Daoy (cell line): ENCODE measurements around the gene MORN2. TPM values are rescaled to one million over a fixed set of nuclear protein-coding genes. Genes with fewer than 3 reads are reported as not detected.

ENCODE experiments used
- DNase-seq: peaks from one replicate; pipeline ENCODE4 v3.0.0-alpha.2; 2015; ENCODE audit warnings: low read depth
- total RNA-seq: library from RNA; depleted of rRNA; stranded (reverse); fragments of >200 nt; shearing (Covaris generic); gene quantifications from 2 replicates; pipeline ENCODE4 v1.2.3, GENCODE V29; 2014; rRNA removed

Gene MORN2
- total RNA-seq, 1 experiment from 2014 or later: 50.1 TPM

DNA sequence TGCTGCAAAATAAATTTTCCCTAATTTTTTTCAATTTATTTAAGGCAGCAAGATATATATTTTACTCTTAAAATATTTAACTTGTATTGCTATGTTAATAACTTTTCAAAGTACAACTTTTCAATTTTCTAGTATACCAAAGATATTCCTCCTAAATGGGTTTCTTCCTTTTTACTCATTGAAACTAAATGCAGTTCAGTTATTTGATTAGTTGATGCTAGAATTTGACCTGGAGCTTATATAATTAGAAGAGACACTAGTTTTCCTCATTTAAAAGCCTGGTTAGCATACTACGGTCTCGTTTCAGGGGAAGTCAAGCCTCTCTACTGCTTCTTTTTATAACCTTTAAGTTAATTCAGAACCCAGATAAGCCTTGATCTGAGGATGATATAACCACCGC, 13.8 kb downstream of the MORN2 start, which contains the start of gene ARHGEF33:
Gene ARHGEF33, plus strand, starts transcription at position 301 of the 400 bp plus-strand sequence. CDS start 29,573 bp downstream, outside the sequence.
- no peak for DNase-seq

DNA sequence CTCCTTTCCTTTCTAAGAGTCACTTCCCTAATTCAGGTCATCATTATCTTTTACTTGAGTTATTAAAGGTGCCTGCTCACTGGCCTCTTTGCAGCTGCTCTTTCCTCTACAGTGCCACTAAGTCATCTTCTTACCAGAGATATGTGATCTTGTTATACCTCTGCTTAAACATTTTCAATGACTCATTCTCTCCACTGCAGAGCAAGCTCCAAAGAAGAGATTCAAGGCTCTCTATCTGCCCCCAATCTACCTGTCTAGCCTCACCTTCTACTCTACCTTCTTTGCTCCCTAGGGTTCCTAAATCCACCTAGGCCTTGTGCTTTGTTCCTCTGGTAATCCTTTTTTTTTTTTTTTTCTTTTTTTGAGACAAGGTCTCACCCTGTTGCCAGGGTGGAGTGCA, 17.0 kb downstream of the MORN2 start:
- no peak for DNase-seq

DNA sequence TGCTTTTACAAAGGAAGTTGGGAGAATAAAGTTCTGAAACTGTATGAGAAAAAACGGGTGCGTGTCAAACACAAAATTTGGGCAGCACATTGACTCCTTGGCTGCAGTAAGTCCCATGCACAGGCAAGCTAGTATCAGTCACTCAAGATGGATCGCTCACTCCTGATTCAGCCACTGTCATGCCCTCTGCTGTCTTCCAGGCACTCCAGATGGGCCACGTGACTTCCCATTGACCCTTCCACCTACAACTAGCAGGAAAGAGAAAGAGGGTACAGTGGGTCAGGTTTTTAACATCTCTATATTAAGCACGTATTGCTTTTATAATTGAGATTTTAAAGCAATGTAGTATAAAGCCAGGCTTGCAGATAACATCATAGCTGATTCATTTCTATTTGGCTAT, 22.5 kb downstream of the MORN2 start:
- DNase-seq: peak; percentile 16

DNA sequence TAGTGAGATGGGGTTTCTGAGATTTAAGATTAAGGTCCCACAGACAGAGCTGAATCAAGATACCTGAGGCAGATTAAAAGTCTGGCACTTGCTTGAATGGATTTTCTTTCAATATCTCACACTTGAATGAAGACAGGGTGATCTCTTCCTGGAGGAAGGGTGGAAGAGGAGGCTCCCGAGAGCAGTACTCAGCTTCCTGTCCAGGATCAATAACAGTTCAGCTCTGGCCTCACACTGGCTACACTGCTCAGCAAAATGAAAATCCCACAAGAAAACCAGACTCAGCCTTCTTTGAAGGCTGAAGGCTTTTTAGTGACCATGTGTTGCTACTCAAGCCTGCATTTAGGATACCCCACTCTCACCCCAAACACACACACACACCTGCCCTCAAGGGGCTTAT, 24.9 kb downstream of the MORN2 start:
- DNase-seq: no peak

DNA sequence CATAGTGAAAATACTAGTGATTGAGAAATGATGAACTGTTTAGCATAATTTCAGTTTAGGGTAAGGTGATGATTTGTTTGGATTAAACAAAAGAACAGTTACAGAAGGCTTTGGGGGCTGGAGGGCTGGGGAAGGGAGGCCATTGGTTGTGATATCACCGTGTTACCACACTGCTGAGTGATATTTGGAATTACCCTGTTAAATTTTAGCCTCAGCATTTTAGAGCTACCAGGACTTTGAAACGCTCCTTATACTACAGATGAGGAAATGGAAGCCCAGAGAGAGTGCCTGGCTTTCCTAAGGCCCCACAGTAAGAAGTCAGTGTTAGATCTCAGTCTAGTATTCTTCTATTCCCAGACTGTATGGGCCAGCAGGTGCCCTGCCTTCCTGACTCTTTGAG, 29.5 kb downstream of the MORN2 start:
- no peak for DNase-seq

DNA sequence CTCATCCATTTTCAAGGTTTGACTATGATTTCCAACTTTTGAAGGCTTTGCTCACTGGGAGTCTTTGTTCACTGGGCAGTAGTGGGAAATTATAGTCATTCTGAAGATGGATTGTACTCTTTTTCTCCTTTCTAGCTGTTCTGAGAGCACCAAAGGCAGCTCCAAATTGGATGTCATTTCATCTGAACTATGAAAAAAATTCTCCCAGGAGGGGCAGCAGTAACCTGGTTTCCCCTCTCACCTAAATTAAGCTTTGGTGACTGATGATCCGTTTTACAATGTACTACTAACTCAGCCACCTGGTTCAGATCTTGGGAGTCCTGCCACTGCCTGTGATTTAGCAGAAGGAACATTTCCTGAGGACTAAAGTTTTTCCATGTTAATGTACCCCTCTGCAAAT, 31.5 kb downstream of the MORN2 start:
- no peak for DNase-seq

DNA sequence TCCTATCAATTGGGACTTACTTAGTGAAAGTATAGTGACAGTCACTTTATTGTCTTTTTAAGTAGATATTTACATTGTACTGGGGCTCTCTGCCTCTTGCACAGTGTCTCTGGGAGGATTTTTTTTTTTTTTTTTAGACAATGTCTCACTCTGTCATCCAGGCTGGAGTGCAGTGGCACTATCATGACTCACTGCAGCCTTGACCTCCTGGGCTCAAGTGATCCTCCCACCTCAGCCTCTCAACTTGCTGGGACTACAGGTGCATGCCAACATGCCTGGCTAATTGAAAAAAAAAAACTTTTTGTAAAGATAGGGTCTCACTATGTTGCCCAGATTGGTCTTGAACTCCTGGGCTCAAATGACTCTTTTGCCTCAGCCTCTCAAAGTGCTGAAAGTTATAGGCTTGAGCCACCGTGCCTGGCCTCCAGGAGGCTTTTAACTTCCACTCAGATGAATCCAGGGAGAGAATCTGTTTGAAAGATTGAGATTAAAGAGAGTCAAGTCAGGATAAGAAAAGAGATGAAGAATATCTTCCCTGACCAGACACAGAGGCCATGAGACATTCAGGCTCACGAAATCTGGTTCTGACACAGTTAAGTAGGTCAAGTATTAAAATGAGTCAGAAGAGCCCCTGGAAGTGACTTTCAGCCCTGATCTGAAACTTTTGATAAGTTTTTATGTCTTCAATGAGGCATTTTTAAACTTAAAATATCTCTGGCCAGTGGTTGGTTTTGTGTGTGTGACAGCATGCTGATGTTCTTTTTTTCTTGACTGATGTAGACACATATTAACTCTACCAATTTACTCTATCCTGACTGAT, 32.2 kb downstream of the MORN2 start:
- peak; percentile 15 for DNase-seq

DNA sequence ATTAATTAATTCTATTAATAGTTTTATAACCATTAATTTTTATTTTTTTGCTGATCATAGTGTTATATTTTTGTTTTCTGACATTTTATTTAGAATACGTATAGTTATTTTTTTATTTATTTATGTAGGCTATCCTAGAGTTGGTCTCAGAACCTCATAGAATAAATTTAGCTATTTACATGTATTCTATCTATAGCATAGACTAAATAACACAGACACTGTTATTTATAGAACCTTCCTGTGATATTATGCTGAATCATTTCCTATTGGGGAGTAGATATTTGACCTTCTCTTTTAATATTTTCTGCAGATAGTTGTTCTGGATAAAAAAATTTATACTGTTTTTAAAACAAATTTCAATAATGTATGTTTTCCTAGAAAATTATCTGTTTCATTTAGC, 34.1 kb downstream of the MORN2 start:
- DNase-seq: no peak

DNA sequence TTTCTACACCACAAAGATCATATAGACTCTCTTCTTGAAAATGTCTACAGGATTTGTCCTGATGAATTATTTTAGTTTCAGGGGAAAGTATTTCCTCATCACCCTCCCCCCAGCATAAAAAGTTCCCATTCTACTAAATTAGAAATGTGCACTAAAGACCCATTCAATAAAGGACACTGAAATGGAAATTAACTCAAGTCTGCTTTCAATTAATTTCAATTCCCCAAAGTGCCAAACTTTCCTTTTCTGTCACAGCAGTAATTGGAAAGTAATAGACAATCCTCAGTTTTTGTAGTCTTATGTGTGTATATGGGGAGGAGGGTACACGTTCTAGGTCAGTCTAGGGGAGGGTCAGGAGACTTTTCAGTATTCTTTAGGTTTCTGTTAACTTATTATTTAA, 35.4 kb downstream of the MORN2 start:
- no peak for DNase-seq

DNA sequence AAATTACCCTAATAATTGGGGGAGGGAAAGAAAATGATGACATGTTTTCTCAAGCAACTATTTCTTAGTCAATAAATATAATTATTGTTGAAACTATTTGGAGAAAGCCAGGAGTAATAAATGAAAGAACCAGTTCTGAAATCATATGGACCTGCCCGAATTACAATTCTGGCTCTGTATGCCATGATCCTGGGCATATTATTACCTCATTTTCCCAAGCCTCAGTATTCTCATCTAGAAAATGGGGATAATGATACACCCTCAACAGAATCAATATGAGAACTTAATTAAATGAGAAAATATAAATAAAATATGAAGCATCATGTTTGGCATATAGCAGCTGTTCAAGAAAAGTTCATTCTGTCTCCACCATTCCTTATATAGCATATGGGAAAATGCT, 36.8 kb downstream of the MORN2 start:
- DNase-seq: no peak

DNA sequence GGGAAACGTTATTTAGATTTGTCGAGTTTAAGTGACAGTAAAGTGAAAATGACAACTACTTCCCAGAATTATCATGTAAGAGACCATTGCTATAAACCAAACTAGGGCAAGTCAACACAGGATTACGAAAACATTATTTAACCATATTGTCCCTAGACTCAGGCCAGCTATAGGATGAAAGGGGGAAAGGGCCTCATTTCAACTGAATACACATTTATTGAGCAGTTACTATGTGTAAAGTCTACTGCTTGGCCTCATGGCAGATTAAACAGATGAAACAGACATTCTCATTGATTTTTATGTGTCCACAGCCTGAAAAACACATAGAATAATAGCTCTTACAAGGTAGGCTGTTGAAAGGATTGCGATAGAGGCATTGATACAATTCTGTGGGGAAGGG, 46.6 kb downstream of the MORN2 start:
- DNase-seq: no peak

DNA sequence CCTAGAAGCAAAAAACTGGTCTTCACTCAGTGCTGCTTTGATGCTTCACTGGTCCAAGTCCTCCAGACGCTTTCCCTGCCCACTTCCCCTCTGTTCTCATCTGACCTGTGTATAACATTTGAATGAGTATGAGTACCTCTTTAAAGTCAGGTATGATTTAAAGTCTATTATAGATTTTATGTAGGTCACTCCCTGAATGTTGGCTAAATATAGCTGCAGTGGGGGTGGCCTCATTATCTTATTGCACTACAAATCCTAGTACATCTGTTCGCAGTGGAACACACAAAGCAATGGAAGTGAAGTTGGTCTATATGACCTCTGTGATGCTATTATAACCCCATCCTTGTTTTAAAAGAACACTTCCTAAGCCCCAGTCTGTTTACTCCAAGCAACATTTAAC, 47.1 kb downstream of the MORN2 start:
- DNase-seq: no peak

DNA sequence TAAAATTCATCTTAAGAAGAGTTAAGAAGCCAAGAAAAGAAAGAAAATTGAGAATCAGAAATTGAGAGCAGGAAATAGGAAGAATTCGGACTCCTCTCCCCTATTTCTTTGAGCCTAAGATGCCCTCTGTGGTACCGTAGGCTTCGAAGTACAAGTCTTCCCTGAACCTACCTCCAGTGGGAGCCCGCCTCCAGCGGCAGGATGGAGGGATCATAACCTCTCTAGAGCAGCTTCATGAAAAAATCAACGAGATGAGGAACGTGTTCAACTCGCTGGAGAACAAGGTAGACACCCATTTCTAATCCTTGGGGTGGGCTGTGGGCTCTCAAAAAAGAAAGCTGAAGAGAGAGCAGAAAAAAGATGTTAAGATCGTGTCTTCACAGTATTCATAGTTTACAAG, 50.2 kb downstream of the MORN2 start:
- DNase-seq: no peak

DNA sequence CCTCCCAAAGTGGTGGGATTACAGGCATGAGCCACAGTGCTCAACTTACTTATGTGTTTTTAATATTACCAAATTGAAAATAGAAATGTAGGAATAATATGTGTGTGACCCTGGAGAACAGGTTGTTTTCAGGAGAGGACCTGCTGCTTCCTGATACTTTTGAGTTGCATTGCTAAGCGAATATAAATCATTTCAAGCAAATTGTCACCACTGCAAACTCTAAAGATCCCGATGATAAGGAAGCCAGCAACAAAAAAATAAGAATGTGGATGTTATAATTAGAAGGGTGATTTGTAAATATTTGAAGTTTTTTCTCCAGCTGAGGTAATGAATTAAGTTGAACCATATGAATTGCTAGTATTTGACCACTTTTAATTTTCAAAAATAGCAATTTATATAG, 54.8 kb downstream of the MORN2 start:
- DNase-seq: no peak

Other genes with a start within 250 kb of the MORN2 start
- 3.3 and 3.6 TPM in 2 replicates for gene GALM, start 209.9 kb upstream of the MORN2 start, total RNA-seq
- gene SRSF7, start 124.6 kb upstream of the MORN2 start, total RNA-seq: 377 and 534 TPM in 2 replicates
- gene GEMIN6, start 97.8 kb upstream of the MORN2 start, total RNA-seq: 23.0 and 26.6 TPM in 2 replicates
- 19.3 and 44.3 TPM in 2 replicates for gene DHX57, start within 50 bp of the MORN2 start, total RNA-seq
- 0.03 TPM in 1 of 2 replicates, not detected in the other for gene ARHGEF33, start 13.9 kb downstream of the MORN2 start, total RNA-seq
- gene SOS1, start 245.1 kb downstream of the MORN2 start, total RNA-seq: 6.6 and 21.2 TPM in 2 replicates